Stimulated activated CD8-positive, alpha-beta memory T cell treated with anti-CD3 and anti-CD28 coated beads, Interleukin-4, amount 100 ng/mL, for 4 hours (primary cell): ENCODE data around the gene STRN3.
"Not testable (repeated sequence)": the region's sequence is repeated elsewhere in the genome, so short reads cannot be mapped to it uniquely, and the experiment has no call there.

Experiments
- DNase-seq, 2 donors: peaks; one replicate each; pipeline ENCODE4 v3.0.0-alpha.2; 2020; ENCODE audit warnings: low read depth in 2 of 2, low spot score in 1 of 2

STRN3 gene

GRCh38 chr14:30921788-30922187, 104.4 kb downstream of the STRN3 start:
- DNase-seq: no peak

GRCh38 chr14:30921305-30921704, 104.9 kb downstream of the STRN3 start:
- no peak for DNase-seq

- no peak for DNase-seq
Measured at GRCh38 chr14:30915596-30915995, 110.6 kb downstream of the STRN3 start.

- DNase-seq: no peak
Measured at GRCh38 chr14:30914812-30915211, 111.4 kb downstream of the STRN3 start.

GRCh38 chr14:30908826-30909225, 117.4 kb downstream of the STRN3 start:
- no peak for DNase-seq

GRCh38 chr14:30907659-30908057, 118.5 kb downstream of the STRN3 start:
- DNase-seq: no peak

GRCh38 chr14:30906752-30907658, 119.2 kb downstream of the STRN3 start:
- DNase-seq: no peak

GRCh38 chr14:30903285-30904124, 122.7 kb downstream of the STRN3 start:
- DNase-seq: no peak

GRCh38 chr14:30897121-30897520, 129.1 kb downstream of the STRN3 start:
- not testable (repeated sequence) for DNase-seq

GRCh38 chr14:30896435-30896834, 129.7 kb downstream of the STRN3 start:
- DNase-seq: no peak

- DNase-seq: no peak
Measured at GRCh38 chr14:30894923-30895515, 131.2 kb downstream of the STRN3 start.

- no peak for DNase-seq
Measured at GRCh38 chr14:30893819-30894218, 132.4 kb downstream of the STRN3 start.

- no peak for DNase-seq
Measured at GRCh38 chr14:30889244-30889594, 137.0 kb downstream of the STRN3 start.

- DNase-seq: no peak
Measured at GRCh38 chr14:30888480-30889243, 137.5 kb downstream of the STRN3 start.

- no peak for DNase-seq
Measured at GRCh38 chr14:30885840-30886740, 140.1 kb downstream of the STRN3 start.

- DNase-seq: no peak
Measured at GRCh38 chr14:30884901-30885300, 141.3 kb downstream of the STRN3 start.

GRCh38 chr14:30883508-30884294, 142.5 kb downstream of the STRN3 start:
- DNase-seq: no peak

GRCh38 chr14:30882431-30882830, 143.7 kb downstream of the STRN3 start:
- no peak for DNase-seq

GRCh38 chr14:30876692-30877091, 149.5 kb downstream of the STRN3 start:
- DNase-seq: no peak
